H1 (cell line): Measurements from ENCODE around the gene ABCD4. TPM values are rescaled to one million over a fixed set of nuclear protein-coding genes. Genes with fewer than 3 reads are reported as not detected.

Experiments used
- CTCF ChIA-PET: fragments of 300-600 bp; sonication (Branson Sonifier 250); formaldehyde crosslinking; loops from one replicate; lab custom pipeline; 2021; ENCODE audit not compliant: partially characterized antibody; lab: Charles Lee
- POLR2A ChIA-PET: fragments of 300-600 bp; sonication (Branson Sonifier 250); formaldehyde crosslinking; loops from one replicate; lab custom pipeline; 2021; ENCODE audit warnings: inconsistent platforms; ENCODE audit not compliant: partially characterized antibody; lab: Charles Lee
- DNase-seq, 2 experiments: peaks; one replicate each; pipeline versions ENCODE4 v3.0.0 to v3.0.0-alpha.2; 2010 to 2022; ENCODE audit warnings: low spot score in 2 of 2, low read depth in 1 of 2, mixed read lengths in 1 of 2
- FAIRE-seq: peaks from 2 replicates; lab custom pipeline; 2011; peaks lifted over from hg19 to GRCh38; lab: Jason Lieb, UNC
- H2AFZ ChIP-seq: 2 replicates; pipeline ENCODE4 v1.8.1; 2012; ENCODE audit warnings: low read length, inconsistent platforms
- H2AK5ac ChIP-seq: 2 replicates; pipeline ENCODE4 v1.6.1; 2013; ENCODE audit warnings: low read depth, low read length
- H2BK120ac ChIP-seq: replicated peaks from 2 replicates; pipeline ENCODE3; 2013; ENCODE audit warnings: low read depth, low read length, inconsistent platforms
- H2BK12ac ChIP-seq: 2 replicates; pipeline ENCODE4 v1.6.1; 2013; ENCODE audit warnings: low read depth, low read length
- H2BK15ac ChIP-seq: 2 replicates; pipeline ENCODE4 v1.6.1; 2013; ENCODE audit warnings: low read length
- H2BK20ac ChIP-seq: 2 replicates; pipeline ENCODE4 v1.6.1; 2013; ENCODE audit warnings: low read length
- H2BK5ac ChIP-seq: 2 replicates; pipeline ENCODE4 v1.6.1; 2013; ENCODE audit warnings: low read depth, low read length
- H3K14ac ChIP-seq: 2 replicates; pipeline ENCODE4 v1.6.1; 2013; ENCODE audit warnings: inconsistent platforms; ENCODE audit not compliant: insufficient read length
- H3K18ac ChIP-seq: 2 replicates; pipeline ENCODE4 v1.6.1; 2013; ENCODE audit warnings: low read length; ENCODE audit errors: extremely low read depth
- H3K23ac ChIP-seq: 2 replicates; pipeline ENCODE4 v1.6.1; 2013; ENCODE audit warnings: inconsistent platforms; ENCODE audit not compliant: insufficient read length
- H3K23me2 ChIP-seq: 2 replicates; pipeline ENCODE4 v1.6.1; 2013; ENCODE audit warnings: low read depth, low read length
- H3K27ac ChIP-seq: 2 replicates; pipeline ENCODE4 v1.6.1; 2011; ENCODE audit warnings: low read depth, low read length, inconsistent platforms
- H3K27me3 ChIP-seq, 4 experiments: replicated peaks in 1 of 4; 1 replicate in 1 of 4; 2 replicates in 3 of 4; pipeline versions ENCODE4 v1.6.1 to v1.8.1; 2011 to 2013; ENCODE audit warnings: low read length in 3 of 4, mild to moderate bottlenecking in 3 of 4, inconsistent platforms in 2 of 4, mixed read lengths in 2 of 4, moderate library complexity in 1 of 4; ENCODE audit not compliant: control insufficient read depth in 3 of 4, insufficient read depth in 3 of 4; ENCODE audit errors: extremely low read depth in 1 of 4
- H3K36me3 ChIP-seq, 4 experiments: 2 replicates each; pipeline versions ENCODE4 v1.6.1 to v1.8.1; 2011 to 2013; ENCODE audit warnings: mild to moderate bottlenecking in 4 of 4, low read length in 3 of 4, moderate library complexity in 2 of 4, control low read depth in 1 of 4, inconsistent platforms in 1 of 4; ENCODE audit not compliant: insufficient read depth in 4 of 4, control insufficient read depth in 2 of 4
- H3K4ac ChIP-seq: replicated peaks from 2 replicates; pipeline ENCODE3; 2013; ENCODE audit warnings: low read length, low read depth, mixed read lengths, inconsistent platforms; ENCODE audit not compliant: insufficient read length
- H3K4me1 ChIP-seq, 4 experiments: replicated peaks in 1 of 4; 1 replicate in 1 of 4; 2 replicates in 3 of 4; pipeline versions ENCODE4 v1.6.1 to v1.8.1; 2011 to 2013; ENCODE audit warnings: low read length in 3 of 4, inconsistent platforms in 2 of 4, mixed read lengths in 1 of 4; ENCODE audit not compliant: insufficient read depth in 4 of 4, control insufficient read depth in 3 of 4
- H3K4me2 ChIP-seq, 2 experiments: 2 replicates each; pipeline versions ENCODE4 v1.6.1 to v1.8.1; 2011 to 2013; ENCODE audit warnings: low read depth in 2 of 2, low read length in 2 of 2, control low read depth in 1 of 2, inconsistent platforms in 1 of 2, mild to moderate bottlenecking in 1 of 2; ENCODE audit not compliant: insufficient read depth in 1 of 2
- H3K4me3 ChIP-seq, 4 experiments: fragments of 200-600, 300-600 bp in 1 of 4; sonication (generic), shearing (Covaris generic), sonication (Bioruptor Twin) in 1 of 4; 2 replicates each; pipeline versions ENCODE4 v1.5.1 to v1.8.1; 2011 to 2016; ENCODE audit warnings: low read length in 4 of 4, low read depth in 3 of 4, control low read depth in 2 of 4, inconsistent platforms in 2 of 4, mild to moderate bottlenecking in 2 of 4, mixed read lengths in 1 of 4, moderate library complexity in 1 of 4; ENCODE audit not compliant: insufficient read depth in 2 of 4; ENCODE audit errors: extremely low read depth in 1 of 4
- H3K56ac ChIP-seq: replicated peaks from 2 replicates; pipeline ENCODE3; 2013; ENCODE audit warnings: low read depth, mild to moderate bottlenecking, mixed read lengths, low read length, inconsistent platforms; ENCODE audit not compliant: insufficient read length
- H3K79me1 ChIP-seq: 2 replicates; pipeline ENCODE4 v1.6.1; 2013; ENCODE audit warnings: low read depth, low read length, control low read depth
- H3K79me2 ChIP-seq, 2 experiments: 2 replicates each; pipeline versions ENCODE4 v1.6.1 to v1.8.1; 2012 to 2013; ENCODE audit warnings: low read length in 2 of 2, mild to moderate bottlenecking in 2 of 2, inconsistent platforms in 1 of 2; ENCODE audit not compliant: insufficient read depth in 2 of 2, control insufficient read depth in 1 of 2
- H3K9ac ChIP-seq, 4 experiments: replicated peaks in 1 of 4; 1 replicate in 1 of 4; 2 replicates in 3 of 4; pipeline versions ENCODE4 v1.6.1 to v1.8.1; 2011 to 2013; ENCODE audit warnings: low read depth in 3 of 4, low read length in 3 of 4, control low read depth in 2 of 4, mild to moderate bottlenecking in 2 of 4, moderate library complexity in 2 of 4, inconsistent platforms in 1 of 4; ENCODE audit errors: extremely low read depth in 1 of 4
- H3K9me3 ChIP-seq, 2 experiments: 2 replicates each; pipeline versions ENCODE4 v1.6.1 to v1.8.1; 2012 to 2013; ENCODE audit warnings: mild to moderate bottlenecking in 2 of 2, moderate library complexity in 2 of 2, control low read depth in 1 of 2, inconsistent platforms in 1 of 2, low read depth in 1 of 2, low read length in 1 of 2, mixed read lengths in 1 of 2; ENCODE audit not compliant: insufficient read depth in 2 of 2
- H4K20me1 ChIP-seq, 2 experiments: replicated peaks in 1 of 2; 2 replicates each; pipeline versions ENCODE3 to v1.8.1; 2011 to 2013; ENCODE audit warnings: inconsistent platforms in 2 of 2, low read length in 2 of 2, mild to moderate bottlenecking in 1 of 2; ENCODE audit not compliant: insufficient read depth in 2 of 2, control insufficient read depth in 1 of 2
- H4K5ac ChIP-seq: 2 replicates; pipeline ENCODE4 v1.6.1; 2013; ENCODE audit warnings: low read length, low read depth, mixed read lengths, inconsistent platforms; ENCODE audit not compliant: insufficient read length
- H4K8ac ChIP-seq: 2 replicates; pipeline ENCODE4 v1.8.0; 2013; ENCODE audit warnings: mild to moderate bottlenecking, moderate library complexity, low read length, inconsistent platforms; ENCODE audit not compliant: insufficient read depth; ENCODE audit errors: extremely low read depth
- H4K91ac ChIP-seq: replicated peaks from 2 replicates; pipeline ENCODE3; 2013; ENCODE audit warnings: low read length, mixed read lengths, inconsistent platforms; ENCODE audit not compliant: insufficient read length
- SIN3A ChIP-seq, 2 experiments: IDR thresholded peaks in 1 of 2; conservative IDR thresholded peaks in 1 of 2; 2 replicates each; pipeline ENCODE4 v1.6.1; 2011 to 2012; ENCODE audit warnings: low read length in 2 of 2, improper control_type of control experiment in 1 of 2, low read depth in 1 of 2, mild to moderate bottlenecking in 1 of 2
- WGBS, 2 experiments: shearing (Covaris generic) in 1 of 2; methylation state at CpG; one replicate each; pipeline versions ENCODE4 v1.1.6 to v1.1.7; 2013 to 2015; ENCODE audit warnings: low lambda C conversion rate in 2 of 2, mixed read lengths in 2 of 2, inconsistent platforms in 1 of 2, low coverage in 1 of 2, missing lambda C conversion rate in 1 of 2; ENCODE audit not compliant: insufficient replicate concordance in 2 of 2, insufficient coverage in 1 of 2, insufficient read length in 1 of 2; ENCODE audit errors: extremely low coverage in 1 of 2, missing lambda C conversion rate in 1 of 2; 5-methylcytosine and 5-hydroxymethylcytosine counted together
- polyA plus RNA-seq, 7 experiments: library from polyadenylated mRNA; depleted of rRNA in 3 of 7; stranded (reverse) in 5 of 7; unstranded in 2 of 7; fragments of >200 nt in 5 of 7; fragments of 200-250 nt in 2 of 7; gene quantifications; 1 replicate in 5 of 7; 2 replicates in 1 of 7; 4 replicates in 1 of 7; pipeline versions ENCODE4 v1.2.1 to v1.2.3, GENCODE V29; 2011 to 2013; ENCODE audit warnings: missing spikeins in 2 of 7, mixed read lengths in 2 of 7
- total RNA-seq: library from RNA; stranded (reverse); fragmentation: NEBNext Ultra II Directional; extraction: Animal tissue kit (Norgen Biotek cat#: 25700); gene quantifications from 2 replicates; pipeline ENCODE4 v1.2.1, GENCODE V29; 2021

Gene ABCD4
- total and polyA plus RNA-seq, 2 of the 8 experiments (the other 6 are each of a cell fraction or from before 2014, with no cell fraction given), result 47.9 to 97.7 TPM

- H4K91ac ChIP-seq, result no peak overlapping the region
- H3K79me1 ChIP-seq, result no peaks in the 10 kb centered on the region
- H2BK5ac ChIP-seq, result no peak overlapping the region
- no peak overlapping the region for H3K18ac ChIP-seq
- peaks cover 0 to 2% of the 10 kb centered on the region in 2 experiments for H4K20me1 ChIP-seq
- H2BK20ac ChIP-seq, result no peak overlapping the region
- H3K4me1 ChIP-seq, result peaks cover 0 to 30% (median 12%) of the 10 kb centered on the region in 4 experiments; a peak in 6 of 7 replicates
- H3K14ac ChIP-seq, result no peak overlapping the region
- POLR2A ChIA-PET, result no interaction called here
- H3K23ac ChIP-seq, result no peak overlapping the region
- H3K27ac ChIP-seq, result no peak overlapping the region
- no peak overlapping the region for H4K8ac ChIP-seq
- no peak for TF ChIP-seq SIN3A (conservative IDR thresholded peaks at IDR 0.05 in 1 of 2, IDR thresholded peaks at IDR 0.05 in 1 of 2; ENCODE audit: low read depth in 1 of 2, low read length in 2 of 2)
- peaks cover 0 to under 1% of the 10 kb centered on the region in 2 experiments; a peak in 1 of 4 replicates for H3K9me3 ChIP-seq
- H2BK12ac ChIP-seq, result no peak overlapping the region
- no peak overlapping the region for H3K9ac ChIP-seq
- H2BK120ac ChIP-seq, result no peak overlapping the region
- no peak overlapping the region for H2AFZ ChIP-seq
- no peak overlapping the region for H3K4ac ChIP-seq
- no peak for FAIRE-seq
- no peak overlapping the region for H3K56ac ChIP-seq
- H3K27me3 ChIP-seq, result peaks cover 47 to 55% (median 54%) of the 10 kb centered on the region in 4 experiments
- DNase-seq, result no peak
- H3K4me2 ChIP-seq, result no peak overlapping the region
- 89% methylated on average over 4 of the region's 4 CpGs; no CpG with 5 or more reads in 1 of the 2 experiments for WGBS, 2 experiments
- H4K5ac ChIP-seq, result no peak overlapping the region
- peak overlapping the region; percentile 19; the same call in 1 of the 2 replicates for H2BK15ac ChIP-seq
- H2AK5ac ChIP-seq, result no peak overlapping the region
- H3K4me3 ChIP-seq, result no peak overlapping the region
- H3K79me2 ChIP-seq, result no peaks in the 10 kb centered on the region
- CTCF ChIA-PET, result interaction anchor here (0.6 to 16.5 kb wide), 7 partner anchors 8 to 32 kb away, joined by 3 to 127 read pairs (median 8); no protein-coding TSS in a partner anchor
- peaks cover 0 to 13% (median 0%) of the 10 kb centered on the region in 4 experiments; a peak in 1 of 8 replicates for H3K36me3 ChIP-seq
- peaks cover 19% of the 10 kb centered on the region; the same call in 1 of the 2 replicates for H3K23me2 ChIP-seq
Measured at GRCh38 chr14:74237441-74237840, 65.3 kb downstream of the ABCD4 start.

Other genes starting within 250 kb of the ABCD4 start
- 28.0 and 28.7 TPM in 2 replicates for gene ALDH6A1, start 218.5 kb downstream of the ABCD4 start, total RNA-seq
- gene ALDH6A1, start 218.5 kb downstream of the ABCD4 start, polyA plus RNA-seq (2011; rRNA removed), result 10.5 and 12.1 TPM in 2 replicates
- 11.3 and 11.6 TPM in 2 replicates for gene LIN52, start 218.0 kb downstream of the ABCD4 start, total RNA-seq
- gene LIN52, start 218.0 kb downstream of the ABCD4 start, polyA plus RNA-seq (2011; rRNA removed), result 4.7 and 6.8 TPM in 2 replicates
- 0.22 and 0.27 TPM in 2 replicates for gene VSX2, start 63.5 kb downstream of the ABCD4 start, total RNA-seq
- gene VSX2, start 63.5 kb downstream of the ABCD4 start, polyA plus RNA-seq (2011; rRNA removed), result 0.08 and 0.24 TPM in 2 replicates
- 148 and 154 TPM in 2 replicates for gene VRTN, start 45.5 kb upstream of the ABCD4 start, total RNA-seq
- 133 and 189 TPM in 2 replicates for gene VRTN, start 45.5 kb upstream of the ABCD4 start, polyA plus RNA-seq (2011; rRNA removed)
- 3.0 and 3.5 TPM in 2 replicates for gene SYNDIG1L, start 123.3 kb upstream of the ABCD4 start, total RNA-seq
- gene SYNDIG1L, start 123.3 kb upstream of the ABCD4 start, polyA plus RNA-seq (2011; rRNA removed), result 2.5 and 3.2 TPM in 2 replicates
- gene NPC2, start 190.4 kb upstream of the ABCD4 start, total RNA-seq, result 168 and 178 TPM in 2 replicates
- gene NPC2, start 190.4 kb upstream of the ABCD4 start, polyA plus RNA-seq (2011; rRNA removed), result 258 and 287 TPM in 2 replicates
- 43.5 and 51.5 TPM in 2 replicates for gene ISCA2, start 190.8 kb upstream of the ABCD4 start, total RNA-seq
- 58.2 and 78.6 TPM in 2 replicates for gene ISCA2, start 190.8 kb upstream of the ABCD4 start, polyA plus RNA-seq (2011; rRNA removed)